Activated naive CD8-positive, alpha-beta T cell treated with anti-CD3 and anti-CD28 coated beads, Interleukin-2, amount 50 U/mL, for 24 hours (primary cell): Measurements from ENCODE around the gene CCDC24.

Experiments used
- ATAC-seq: fragments of 150-1000 bp; cut with Tn5 transposase; one replicate; pipeline ENCODE4 v1.10.0; 2021
- DNase-seq: peaks from one replicate; pipeline ENCODE4 v3.0.0; 2021
- H3K27ac Mint-ChIP-seq: one replicate; pipeline ENCODE4 v1.8.0; 2021; ENCODE audit warnings: mild to moderate bottlenecking, mixed read lengths
- H3K27me3 Mint-ChIP-seq: one replicate; pipeline ENCODE4 v1.8.0; 2021; ENCODE audit warnings: mixed read lengths
- H3K36me3 Mint-ChIP-seq: one replicate; pipeline ENCODE4 v1.8.0; 2021; ENCODE audit warnings: low read depth, mixed read lengths
- H3K4me1 Mint-ChIP-seq: one replicate; pipeline ENCODE4 v1.8.0; 2021; ENCODE audit warnings: mixed read lengths
- H3K4me3 Mint-ChIP-seq: one replicate; pipeline ENCODE4 v1.8.0; 2021; ENCODE audit warnings: mild to moderate bottlenecking, moderate library complexity, mixed read lengths
- H3K9me3 Mint-ChIP-seq: one replicate; pipeline ENCODE4 v1.8.0; 2021; ENCODE audit warnings: mixed read lengths

CCDC24 gene

GRCh38 chr1:43995984-43996732 lies 4.8 kb downstream of the CCDC24 start:
- peaks cover 2% of the 10 kb centered on the region for H3K27me3 Mint-ChIP-seq
- no peaks in the 10 kb centered on the region for H3K9me3 Mint-ChIP-seq
- H3K27ac Mint-ChIP-seq = no peak overlapping the region
- peaks cover 10% of the 10 kb centered on the region for H3K4me1 Mint-ChIP-seq
- DNase-seq (no peak), ATAC-seq (no peak)
- no peaks in the 10 kb centered on the region for H3K36me3 Mint-ChIP-seq
- no peak overlapping the region for H3K4me3 Mint-ChIP-seq

- no peak for ATAC-seq
- Mint-ChIP-seq H3K4me1 (peaks cover 7% of the 10 kb centered on the region), H3K4me3 (no peak overlapping the region), H3K27me3 (peaks cover 2% of the 10 kb centered on the region), H3K9me3 (no peaks in the 10 kb centered on the region), H3K27ac (no peak overlapping the region), H3K36me3 (no peaks in the 10 kb centered on the region)
- no peak for DNase-seq
Measured at GRCh38 chr1:43996733-43997115, 5.3 kb downstream of the CCDC24 start.

GRCh38 chr1:43997295-43997999 lies 6.0 kb downstream of the CCDC24 start:
- H3K27ac Mint-ChIP-seq = no peak overlapping the region
- ATAC-seq = no peak
- H3K27me3 Mint-ChIP-seq = peaks cover 2% of the 10 kb centered on the region
- peaks cover 2% of the 10 kb centered on the region for H3K36me3 Mint-ChIP-seq
- no peaks in the 10 kb centered on the region for H3K9me3 Mint-ChIP-seq
- DNase-seq = no peak
- H3K4me1 Mint-ChIP-seq = peaks cover 3% of the 10 kb centered on the region
- H3K4me3 Mint-ChIP-seq = no peak overlapping the region

- ATAC-seq (no peak), DNase-seq (no peak)
- no peaks in the 10 kb centered on the region for H3K27me3 Mint-ChIP-seq
- H3K36me3 Mint-ChIP-seq = peaks cover 2% of the 10 kb centered on the region
- no peak overlapping the region for H3K4me3 Mint-ChIP-seq
- H3K27ac Mint-ChIP-seq = no peak overlapping the region
- H3K9me3 Mint-ChIP-seq = no peaks in the 10 kb centered on the region
- no peaks in the 10 kb centered on the region for H3K4me1 Mint-ChIP-seq
Measured at GRCh38 chr1:43998000-43998378, 6.6 kb downstream of the CCDC24 start.

- Mint-ChIP-seq H3K4me3 (no peak overlapping the region), H3K36me3 (peaks cover 2% of the 10 kb centered on the region), H3K27me3 (no peaks in the 10 kb centered on the region), H3K27ac (no peak overlapping the region), H3K9me3 (no peaks in the 10 kb centered on the region), H3K4me1 (no peaks in the 10 kb centered on the region)
- ATAC-seq = no peak
- no peak for DNase-seq
Measured at GRCh38 chr1:43999455-43999854, 8.1 kb downstream of the CCDC24 start.

- H3K27ac Mint-ChIP-seq = no peak overlapping the region
- ATAC-seq = no peak
- H3K4me1 Mint-ChIP-seq = no peaks in the 10 kb centered on the region
- H3K27me3 Mint-ChIP-seq = no peaks in the 10 kb centered on the region
- no peak overlapping the region for H3K4me3 Mint-ChIP-seq
- no peaks in the 10 kb centered on the region for H3K9me3 Mint-ChIP-seq
- peaks cover 2% of the 10 kb centered on the region for H3K36me3 Mint-ChIP-seq
- DNase-seq = no peak
Measured at GRCh38 chr1:44000122-44000665, 8.8 kb downstream of the CCDC24 start.

- no peak for DNase-seq
- Mint-ChIP-seq H3K4me1 (no peaks in the 10 kb centered on the region), H3K27me3 (no peaks in the 10 kb centered on the region), H3K36me3 (peaks cover 2% of the 10 kb centered on the region), H3K27ac (no peak overlapping the region), H3K9me3 (no peaks in the 10 kb centered on the region), H3K4me3 (no peak overlapping the region)
- ATAC-seq = no peak
Measured at GRCh38 chr1:44002165-44002564, 10.8 kb downstream of the CCDC24 start.

- H3K4me1 Mint-ChIP-seq = no peaks in the 10 kb centered on the region
- H3K9me3 Mint-ChIP-seq = no peaks in the 10 kb centered on the region
- peaks cover 2% of the 10 kb centered on the region for H3K36me3 Mint-ChIP-seq
- H3K27ac Mint-ChIP-seq = no peak overlapping the region
- ATAC-seq (no peak), DNase-seq (no peak)
- H3K4me3 Mint-ChIP-seq = no peak overlapping the region
- H3K27me3 Mint-ChIP-seq = no peaks in the 10 kb centered on the region
Measured at GRCh38 chr1:44002606-44003157, 11.3 kb downstream of the CCDC24 start.

GRCh38 chr1:44008259-44008658 lies 16.9 kb downstream of the CCDC24 start:
- no peaks in the 10 kb centered on the region for H3K9me3 Mint-ChIP-seq
- no peak overlapping the region for H3K27ac Mint-ChIP-seq
- DNase-seq = no peak
- no peaks in the 10 kb centered on the region for H3K36me3 Mint-ChIP-seq
- H3K4me1 Mint-ChIP-seq = peaks cover 4% of the 10 kb centered on the region
- no peak overlapping the region for H3K4me3 Mint-ChIP-seq
- ATAC-seq = no peak
- no peaks in the 10 kb centered on the region for H3K27me3 Mint-ChIP-seq

GRCh38 chr1:44010935-44011471 lies 19.6 kb downstream of the CCDC24 start:
- DNase-seq = no peak
- no peak overlapping the region for H3K4me3 Mint-ChIP-seq
- H3K4me1 Mint-ChIP-seq = peaks cover 11% of the 10 kb centered on the region
- ATAC-seq = no peak
- no peak overlapping the region for H3K27ac Mint-ChIP-seq
- no peaks in the 10 kb centered on the region for H3K9me3 Mint-ChIP-seq
- no peaks in the 10 kb centered on the region for H3K27me3 Mint-ChIP-seq
- no peaks in the 10 kb centered on the region for H3K36me3 Mint-ChIP-seq

GRCh38 chr1:44012404-44012803 lies 21.0 kb downstream of the CCDC24 start:
- no peak for DNase-seq
- Mint-ChIP-seq H3K27ac (no peak overlapping the region), H3K9me3 (no peaks in the 10 kb centered on the region), H3K4me1 (peaks cover 11% of the 10 kb centered on the region), H3K4me3 (no peak overlapping the region), H3K36me3 (no peaks in the 10 kb centered on the region), H3K27me3 (no peaks in the 10 kb centered on the region)
- ATAC-seq = no peak

- H3K27ac Mint-ChIP-seq = no peak overlapping the region
Measured at GRCh38 chr1:44012941-44013609, 21.7 kb downstream of the CCDC24 start.

GRCh38 chr1:44013949-44014348 lies 22.6 kb downstream of the CCDC24 start:
- no peaks in the 10 kb centered on the region for H3K27me3 Mint-ChIP-seq
- no peaks in the 10 kb centered on the region for H3K36me3 Mint-ChIP-seq
- H3K9me3 Mint-ChIP-seq = no peaks in the 10 kb centered on the region
- peaks cover 11% of the 10 kb centered on the region for H3K4me1 Mint-ChIP-seq
- ATAC-seq (no peak), DNase-seq (no peak)
- H3K27ac Mint-ChIP-seq = no peak overlapping the region
- H3K4me3 Mint-ChIP-seq = no peak overlapping the region

More at GRCh38 chr1:44012941-44013609, 21.7 kb downstream of the CCDC24 start:
- Mint-ChIP-seq H3K4me1 (peaks cover 11% of the 10 kb centered on the region), H3K27me3 (no peaks in the 10 kb centered on the region), H3K9me3 (no peaks in the 10 kb centered on the region), H3K4me3 (no peak overlapping the region), H3K36me3 (no peaks in the 10 kb centered on the region)
- DNase-seq (no peak), ATAC-seq (no peak)

- no peak for ATAC-seq
- H3K9me3 Mint-ChIP-seq = no peaks in the 10 kb centered on the region
- H3K4me1 Mint-ChIP-seq = peaks cover 11% of the 10 kb centered on the region
- no peak overlapping the region for H3K27ac Mint-ChIP-seq
- H3K4me3 Mint-ChIP-seq = no peak overlapping the region
- H3K36me3 Mint-ChIP-seq = no peaks in the 10 kb centered on the region
- DNase-seq = no peak
- no peaks in the 10 kb centered on the region for H3K27me3 Mint-ChIP-seq
Measured at GRCh38 chr1:44014365-44015104, 23.1 kb downstream of the CCDC24 start.
